Measurements from ENCODE around the gene MCM3AP. TPM values are rescaled to one million over a fixed set of nuclear protein-coding genes. Genes with fewer than 3 reads are reported as not detected.
"Not testable (repeated sequence)": the region's sequence is repeated elsewhere in the genome, so short reads cannot be mapped to it uniquely, and the experiment has no call there.

The MCM3AP gene
- total and polyA plus RNA-seq, 2 experiments from 2014 or later: 39.6 to 106 TPM

- H3K9me3 ChIP-seq (ENCODE audit: low read depth): no peaks in the 10 kb centered on the region
- no peaks in the 10 kb centered on the region for H3K36me3 ChIP-seq
- peaks cover 5% of the 10 kb centered on the region for H3K4me1 ChIP-seq (ENCODE audit: low read depth)
- H3K27ac ChIP-seq: no peak overlapping the region
- no peak overlapping the region for H3K4me3 ChIP-seq
- TF ChIP-seq CTCF (IDR thresholded peaks at IDR 0.05; ENCODE audit: low read depth, low read length): no peak
- H3K27me3 ChIP-seq: no peaks in the 10 kb centered on the region
- no peak for DNase-seq (ENCODE audit: low read depth in 1 of 2, low spot score in 1 of 2)
Measured at GRCh38 chr21:46316708-46317324, 31.4 kb upstream of the MCM3AP start.

- Histone ChIP-seq H3K4me1 (ENCODE audit: low read depth) (no peaks in the 10 kb centered on the region), H3K4me3 (no peak overlapping the region), H3K36me3 (peaks cover 3% of the 10 kb centered on the region), H3K27ac (no peak overlapping the region), H3K27me3 (no peaks in the 10 kb centered on the region), H3K9me3 (ENCODE audit: low read depth) (no peaks in the 10 kb centered on the region)
- no peak for TF ChIP-seq CTCF (IDR thresholded peaks at IDR 0.05; ENCODE audit: low read depth, low read length)
- no peak for DNase-seq (ENCODE audit: low read depth in 1 of 2, low spot score in 1 of 2)
Measured at GRCh38 chr21:46314441-46315020, 29.1 kb upstream of the MCM3AP start.

- Histone ChIP-seq H3K27ac (no peak overlapping the region), H3K27me3 (no peaks in the 10 kb centered on the region), H3K9me3 (ENCODE audit: low read depth) (no peaks in the 10 kb centered on the region), H3K36me3 (peaks cover 5% of the 10 kb centered on the region), H3K4me1 (ENCODE audit: low read depth) (no peaks in the 10 kb centered on the region), H3K4me3 (no peak overlapping the region)
- no peak for TF ChIP-seq CTCF (IDR thresholded peaks at IDR 0.05; ENCODE audit: low read depth, low read length)
- DNase-seq (ENCODE audit: low read depth in 1 of 2, low spot score in 1 of 2): no peak
Measured at GRCh38 chr21:46312949-46313348, 27.5 kb upstream of the MCM3AP start.

- no peaks in the 10 kb centered on the region for H3K27me3 ChIP-seq
- H3K4me1 ChIP-seq (ENCODE audit: low read depth): no peaks in the 10 kb centered on the region
- H3K36me3 ChIP-seq: peaks cover 5% of the 10 kb centered on the region
- no peaks in the 10 kb centered on the region for H3K9me3 ChIP-seq (ENCODE audit: low read depth)
- DNase-seq (ENCODE audit: low read depth in 1 of 2, low spot score in 1 of 2): no peak
- no peak overlapping the region for H3K27ac ChIP-seq
- TF ChIP-seq CTCF (IDR thresholded peaks at IDR 0.05; ENCODE audit: low read depth, low read length): no peak
- H3K4me3 ChIP-seq: no peak overlapping the region
Measured at GRCh38 chr21:46311568-46311967, 26.2 kb upstream of the MCM3AP start.

- not testable (repeated sequence) for H3K27me3 ChIP-seq; H3K27ac ChIP-seq; H3K4me1 ChIP-seq (ENCODE audit: low read depth); H3K4me3 ChIP-seq; DNase-seq (ENCODE audit: low read depth in 1 of 2, low spot score in 1 of 2); H3K36me3 ChIP-seq; H3K9me3 ChIP-seq (ENCODE audit: low read depth)
Measured at GRCh38 chr21:46310260-46310659, 24.8 kb upstream of the MCM3AP start.

GRCh38 chr21:46308431-46308830 lies 23.0 kb upstream of the MCM3AP start:
- no peaks in the 10 kb centered on the region for H3K4me1 ChIP-seq (ENCODE audit: low read depth)
- no peak for DNase-seq (ENCODE audit: low read depth in 1 of 2, low spot score in 1 of 2)
- TF ChIP-seq CTCF (IDR thresholded peaks at IDR 0.05; ENCODE audit: low read depth, low read length): no peak
- peaks cover 11% of the 10 kb centered on the region for H3K36me3 ChIP-seq
- H3K27me3 ChIP-seq: no peaks in the 10 kb centered on the region
- H3K9me3 ChIP-seq (ENCODE audit: low read depth): no peaks in the 10 kb centered on the region
- H3K27ac ChIP-seq: no peak overlapping the region
- no peak overlapping the region for H3K4me3 ChIP-seq
